Loucy (cell line): ENCODE measurements around the gene RAC3.

Experiments
- H2AFZ ChIP-seq: fragments of 200-600 bp; sonication (generic); 2 replicates; pipeline ENCODE4 v1.6.0; 2016; ENCODE audit warnings: antibody characterized with exemption, mild to moderate bottlenecking, low read length, moderate library complexity
- H3F3A ChIP-seq: fragments of 200-600 bp; 2 replicates; pipeline ENCODE4 v1.6.0; 2016; ENCODE audit warnings: antibody characterized with exemption, low read depth, mild to moderate bottlenecking
- H3K27me3 ChIP-seq: fragments of 200-600 bp; sonication (generic); 2 replicates; pipeline ENCODE4 v1.6.1; 2014; ENCODE audit warnings: low read length, mild to moderate bottlenecking; ENCODE audit not compliant: insufficient read depth, poor library complexity, severe bottlenecking
- H3K36me3 ChIP-seq: fragments of 200-600 bp; sonication (generic); 2 replicates; pipeline ENCODE4 v1.6.1; 2016; ENCODE audit warnings: low read length; ENCODE audit not compliant: insufficient read depth
- H3K4me1 ChIP-seq: fragments of 200-600 bp; sonication (generic); 2 replicates; pipeline ENCODE4 v1.5.1; 2014; ENCODE audit warnings: low read length, mild to moderate bottlenecking; ENCODE audit not compliant: insufficient read depth, poor library complexity, severe bottlenecking
- H3K4me2 ChIP-seq: fragments of 200-600 bp; sonication (generic); 2 replicates; pipeline ENCODE4 v1.6.0; 2014; ENCODE audit warnings: antibody characterized with exemption, low read length, low read depth, mild to moderate bottlenecking; ENCODE audit not compliant: poor library complexity, severe bottlenecking
- H3K4me3 ChIP-seq: fragments of 200-600 bp; sonication (generic); 2 replicates; pipeline ENCODE4 v1.5.1; 2014; ENCODE audit warnings: low read length, mild to moderate bottlenecking, mixed read lengths; ENCODE audit not compliant: poor library complexity, severe bottlenecking
- H3K79me2 ChIP-seq: fragments of 200-600 bp; sonication (generic); 2 replicates; pipeline ENCODE4 v1.6.1; 2014; ENCODE audit warnings: low read length; ENCODE audit not compliant: insufficient read depth
- H3K9ac ChIP-seq: fragments of 200-600 bp; sonication (generic); 2 replicates; pipeline ENCODE4 v1.6.0; 2014; ENCODE audit warnings: mild to moderate bottlenecking, low read depth, low read length, moderate library complexity; ENCODE audit not compliant: poor library complexity, severe bottlenecking
- H3K9me2 ChIP-seq: fragments of 200-600 bp; sonication (generic); replicated peaks from 2 replicates; pipeline ENCODE4 v1.6.1; 2016; ENCODE audit warnings: low read depth, low read length, mixed read lengths
- H3K9me3 ChIP-seq: fragments of 200-600 bp; sonication (generic); 2 replicates; pipeline ENCODE4 v1.6.1; 2014; ENCODE audit warnings: mild to moderate bottlenecking, antibody characterized with exemption, low read length, low read depth; ENCODE audit not compliant: insufficient read depth
- H4K20me1 ChIP-seq: fragments of 200-600 bp; sonication (generic); 2 replicates; pipeline ENCODE4 v1.6.0; 2014; ENCODE audit warnings: antibody characterized with exemption, low read length, mild to moderate bottlenecking; ENCODE audit not compliant: insufficient read depth, poor library complexity, severe bottlenecking
- EZH2phosphoT487 ChIP-seq: fragments of 200-600 bp; IDR thresholded peaks from 2 replicates; pipeline ENCODE4 v1.6.1; 2018; ENCODE audit warnings: antibody characterized with exemption, mild to moderate bottlenecking, moderate library complexity, borderline replicate concordance
- TF ChIP-seq, protein P1 (sequence below): fragments of 200-600 bp; sonication (generic); conservative IDR thresholded peaks from 2 replicates; pipeline ENCODE4 v1.5.1; 2014; ENCODE audit warnings: mild to moderate bottlenecking, antibody characterized with exemption, low read length

RAC3 gene

DNA sequence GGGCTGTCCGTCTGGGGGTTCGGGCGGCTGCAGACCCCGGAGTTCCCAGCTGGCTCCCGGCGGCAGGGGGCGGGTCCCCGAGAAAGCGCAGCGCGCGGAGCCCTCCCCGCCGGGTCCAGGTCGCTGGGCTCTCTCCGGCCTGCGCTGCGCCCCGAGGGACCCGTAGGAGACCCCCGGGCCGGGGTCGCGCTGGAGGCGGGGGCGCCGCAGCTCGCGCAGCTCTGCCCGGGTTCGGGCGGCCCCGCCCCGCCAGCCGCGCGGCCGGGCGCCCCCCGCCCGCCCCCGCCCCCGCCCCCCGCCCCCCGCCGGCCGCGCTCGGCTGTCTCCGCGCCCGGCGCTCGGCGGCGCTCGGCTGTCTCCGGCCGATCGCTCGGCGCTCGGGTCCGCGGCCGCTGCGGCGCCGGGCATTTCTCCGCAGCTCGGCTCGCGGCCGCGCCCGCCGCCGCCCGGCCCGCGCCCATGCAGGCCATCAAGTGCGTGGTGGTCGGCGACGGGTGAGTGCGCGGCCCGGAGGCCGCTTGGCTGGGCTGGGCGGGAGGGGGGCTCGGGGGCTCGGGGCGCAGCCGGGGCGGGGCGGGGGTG, at the start of gene RAC3:
Gene RAC3, plus strand, starts transcription at position 376 of the 582 bp plus-strand sequence. Its CDS starts 84 bp downstream, at position 460.
- Histone ChIP-seq H2AFZ (peak within 1 kb of the TSS; percentile 85), H3K9ac (peak within 1 kb of the TSS; percentile 72)

DNA sequence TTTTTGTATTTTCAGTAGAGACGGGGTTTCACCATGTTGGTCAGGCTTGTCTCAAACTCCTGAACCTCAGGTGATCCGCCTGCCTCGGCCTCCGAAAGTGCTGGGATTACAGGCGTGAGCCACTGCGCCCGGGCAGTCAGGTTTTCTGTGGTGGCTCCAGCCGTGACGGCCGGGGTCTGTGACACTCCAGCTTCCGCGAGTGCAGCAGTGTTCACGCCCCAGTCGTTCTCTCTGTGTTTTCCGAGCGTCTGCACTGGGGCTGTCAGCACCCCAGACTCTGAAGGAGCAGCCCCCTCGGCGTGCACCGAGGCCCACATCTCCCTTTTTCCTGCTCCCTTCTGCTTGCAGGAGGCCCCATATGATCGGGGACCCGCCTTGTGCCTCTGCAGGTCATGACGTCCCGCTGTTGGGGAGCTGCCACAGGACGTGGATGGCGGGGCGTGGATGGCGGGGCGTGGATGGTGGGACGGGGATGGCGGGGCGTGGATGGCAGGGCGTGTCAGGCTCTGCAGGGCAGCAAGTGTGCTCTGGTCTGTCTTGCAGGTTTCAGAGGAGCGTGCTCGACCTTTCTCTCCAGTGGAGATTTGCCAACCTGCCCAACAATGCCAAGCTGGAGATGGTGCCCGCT, 48.4 kb upstream of the RAC3 start:
- peaks cover 10% of the 10 kb centered on the region for H4K20me1 ChIP-seq
- TF ChIP-seq, protein P1, sequence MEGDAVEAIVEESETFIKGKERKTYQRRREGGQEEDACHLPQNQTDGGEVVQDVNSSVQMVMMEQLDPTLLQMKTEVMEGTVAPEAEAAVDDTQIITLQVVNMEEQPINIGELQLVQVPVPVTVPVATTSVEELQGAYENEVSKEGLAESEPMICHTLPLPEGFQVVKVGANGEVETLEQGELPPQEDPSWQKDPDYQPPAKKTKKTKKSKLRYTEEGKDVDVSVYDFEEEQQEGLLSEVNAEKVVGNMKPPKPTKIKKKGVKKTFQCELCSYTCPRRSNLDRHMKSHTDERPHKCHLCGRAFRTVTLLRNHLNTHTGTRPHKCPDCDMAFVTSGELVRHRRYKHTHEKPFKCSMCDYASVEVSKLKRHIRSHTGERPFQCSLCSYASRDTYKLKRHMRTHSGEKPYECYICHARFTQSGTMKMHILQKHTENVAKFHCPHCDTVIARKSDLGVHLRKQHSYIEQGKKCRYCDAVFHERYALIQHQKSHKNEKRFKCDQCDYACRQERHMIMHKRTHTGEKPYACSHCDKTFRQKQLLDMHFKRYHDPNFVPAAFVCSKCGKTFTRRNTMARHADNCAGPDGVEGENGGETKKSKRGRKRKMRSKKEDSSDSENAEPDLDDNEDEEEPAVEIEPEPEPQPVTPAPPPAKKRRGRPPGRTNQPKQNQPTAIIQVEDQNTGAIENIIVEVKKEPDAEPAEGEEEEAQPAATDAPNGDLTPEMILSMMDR: no peak
- TF ChIP-seq EZH2phosphoT487: no peak
- H2AFZ ChIP-seq: no peak overlapping the region
- H3K79me2 ChIP-seq: peaks cover 8% of the 10 kb centered on the region; the same call in 1 of the 2 replicates
- no peak overlapping the region for H3K9ac ChIP-seq
- H3F3A ChIP-seq: no peaks in the 10 kb centered on the region
- H3K4me1 ChIP-seq: peaks cover 34% of the 10 kb centered on the region
- no peaks in the 10 kb centered on the region for H3K27me3 ChIP-seq
- H3K9me3 ChIP-seq: no peaks in the 10 kb centered on the region
- no peaks in the 10 kb centered on the region for H3K9me2 ChIP-seq
- no peak overlapping the region for H3K4me3 ChIP-seq
- no peak overlapping the region for H3K4me2 ChIP-seq
- H3K36me3 ChIP-seq: peaks cover 7% of the 10 kb centered on the region; the same call in 1 of the 2 replicates

More for the DNA sequence above, at the start of gene RAC3:
- Histone ChIP-seq H3K79me2 (peaks cover 2% of the 10 kb centered on the region; the same call in 1 of the 2 replicates), H3K4me1 (peaks cover 16% of the 10 kb centered on the region), H3K4me2 (peak within 1 kb of the TSS; percentile 71), H3K27me3 (no peaks in the 10 kb centered on the region), H4K20me1 (peaks cover under 1% of the 10 kb centered on the region), H3K4me3 (peak within 1 kb of the TSS; percentile 76), H3K9me3 (no peaks in the 10 kb centered on the region), H3K9me2 (no peaks in the 10 kb centered on the region), H3K36me3 (no peaks in the 10 kb centered on the region), H3F3A (no peaks in the 10 kb centered on the region)
- no peak for TF ChIP-seq EZH2phosphoT487
- TF ChIP-seq, protein P1: no peak

DNA sequence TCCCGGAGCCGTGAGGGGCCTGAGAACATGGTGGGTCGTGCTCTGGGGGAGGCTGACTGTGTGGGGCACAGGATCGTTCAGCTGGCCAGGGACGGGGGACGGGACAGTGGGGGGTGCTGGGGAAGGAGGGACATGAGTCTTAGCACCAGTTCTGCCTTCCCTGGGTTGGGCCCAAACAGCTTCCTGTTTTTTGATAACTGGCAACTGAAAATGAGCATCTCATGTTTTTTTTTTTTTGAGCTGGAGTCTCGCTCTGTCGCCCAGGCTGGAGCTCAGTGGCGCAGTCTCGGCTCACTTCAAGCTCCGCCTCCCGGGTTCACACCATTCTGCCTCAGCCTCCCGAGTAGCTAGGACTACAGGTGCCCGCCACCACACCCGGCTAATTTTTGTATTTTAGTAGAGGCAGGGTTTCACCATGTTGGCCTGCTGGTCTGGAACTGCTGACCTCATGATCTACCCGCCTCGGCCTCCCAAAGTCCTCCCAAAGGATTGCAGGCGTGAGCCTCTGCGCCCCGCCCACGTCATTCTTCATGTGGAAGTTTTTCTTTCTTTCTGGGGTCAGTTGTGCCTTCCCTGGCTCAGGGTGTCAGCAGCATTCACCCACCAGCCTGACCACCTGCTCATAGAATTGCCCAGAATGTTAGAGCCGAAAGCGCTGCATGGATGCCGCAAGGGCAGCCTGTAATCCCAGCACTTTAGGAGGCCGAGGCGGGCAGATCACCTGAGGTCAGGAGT, 47.7 kb upstream of the RAC3 start:
- TF ChIP-seq, protein P1: no peak
- no peak for TF ChIP-seq EZH2phosphoT487
- no peak overlapping the region for H2AFZ ChIP-seq
- H4K20me1 ChIP-seq: peaks cover 7% of the 10 kb centered on the region
- peaks cover 28% of the 10 kb centered on the region for H3K4me1 ChIP-seq
- no peak overlapping the region for H3K4me2 ChIP-seq
- peaks cover 4% of the 10 kb centered on the region; the same call in 1 of the 2 replicates for H3K79me2 ChIP-seq
- H3K9me2 ChIP-seq: no peaks in the 10 kb centered on the region
- no peak overlapping the region for H3K9ac ChIP-seq
- H3K36me3 ChIP-seq: peaks cover 7% of the 10 kb centered on the region; the same call in 1 of the 2 replicates
- H3K4me3 ChIP-seq: no peak overlapping the region
- H3K9me3 ChIP-seq: no peaks in the 10 kb centered on the region
- no peaks in the 10 kb centered on the region for H3F3A ChIP-seq
- H3K27me3 ChIP-seq: no peaks in the 10 kb centered on the region
